Measurements from ENCODE around the gene VGLL1. TPM values are rescaled to one million over a fixed set of nuclear protein-coding genes. Genes with fewer than 3 reads are reported as not detected.

The VGLL1 gene
- total and polyA plus RNA-seq, 4 donors = not detected

- TF ChIP-seq ZBTB33 (IDR thresholded peaks at IDR 0.05) (no peak), FOXA2 (IDR thresholded peaks at IDR 0.05) (no peak), FOXA1 (IDR thresholded peaks at IDR 0.05) (no peak), HNF4A (conservative IDR thresholded peaks at IDR 0.05) (no peak)
Observed at GRCh38 chrX:136589966-136590365, 58.0 kb downstream of the VGLL1 start (continued).

GRCh38 chrX:136597356-136597755 lies 65.3 kb downstream of the VGLL1 start:
- H3K4me3 ChIP-seq (ENCODE audit: low read depth in 1 of 3, low read length in 3 of 3) = no peak overlapping the region
- no peaks in the 10 kb centered on the region for H3K9me3 ChIP-seq (ENCODE audit: control insufficient read depth in 4 of 4, low read length in 3 of 4)
- no peak overlapping the region for H3K27ac ChIP-seq (ENCODE audit: low read depth in 1 of 2, low read length in 2 of 2)
- TF ChIP-seq YY1 (IDR thresholded peaks at IDR 0.05) (no peak), CTCF (IDR thresholded peaks at IDR 0.05; ENCODE audit: low read depth, low read length, missing input control) (no peak), GABPA (IDR thresholded peaks at IDR 0.05 in 1 of 2, conservative IDR thresholded peaks at IDR 0.05 in 1 of 2) (no peak), RAD21 (IDR thresholded peaks at IDR 0.05) (no peak)
- H3K9ac ChIP-seq (ENCODE audit: low read depth in 1 of 2, low read length in 2 of 2) = no peak overlapping the region
- peaks cover 0 to 2% (median 0%) of the 10 kb centered on the region in 4 donors for H3K27me3 ChIP-seq (ENCODE audit: control insufficient read depth in 4 of 4, insufficient read depth in 4 of 4, low read length in 3 of 4)
- 94% methylated on average over 2 of the region's 2 CpGs for WGBS
- DNase-seq (ENCODE audit: low spot score) = no peak
- H3K4me1 ChIP-seq (ENCODE audit: control insufficient read depth in 4 of 4, insufficient read depth in 4 of 4, low read length in 3 of 4) = no peaks in the 10 kb centered on the region
- H3K36me3 ChIP-seq (ENCODE audit: control insufficient read depth in 4 of 4, insufficient read depth in 3 of 4, low read depth in 1 of 4, low read length in 3 of 4) = no peaks in the 10 kb centered on the region

GRCh38 chrX:136597954-136598353 lies 65.9 kb downstream of the VGLL1 start:
- no peaks in the 10 kb centered on the region for H3K36me3 ChIP-seq (ENCODE audit: control insufficient read depth in 4 of 4, insufficient read depth in 3 of 4, low read depth in 1 of 4, low read length in 3 of 4)
- no peak overlapping the region for H3K27ac ChIP-seq (ENCODE audit: low read depth in 1 of 2, low read length in 2 of 2)
- H3K4me1 ChIP-seq (ENCODE audit: control insufficient read depth in 4 of 4, insufficient read depth in 4 of 4, low read length in 3 of 4) = no peaks in the 10 kb centered on the region
- no peak overlapping the region for H3K9ac ChIP-seq (ENCODE audit: low read depth in 1 of 2, low read length in 2 of 2)
- DNase-seq (ENCODE audit: low spot score) = no peak
- no peaks in the 10 kb centered on the region for H3K9me3 ChIP-seq (ENCODE audit: control insufficient read depth in 4 of 4, low read length in 3 of 4)
- H3K4me3 ChIP-seq (ENCODE audit: low read depth in 1 of 3, low read length in 3 of 3) = no peak overlapping the region
- H3K27me3 ChIP-seq (ENCODE audit: control insufficient read depth in 4 of 4, insufficient read depth in 4 of 4, low read length in 3 of 4) = peaks cover 0 to 2% (median 0%) of the 10 kb centered on the region in 4 donors
- TF ChIP-seq EGR1 (IDR thresholded peaks at IDR 0.05; ENCODE audit: low read depth in 2 of 2) = no peak
- no peak for TF ChIP-seq RAD21 (IDR thresholded peaks at IDR 0.05)
- no peak for TF ChIP-seq HNF4A (conservative IDR thresholded peaks at IDR 0.05)
- TF ChIP-seq CTCF (IDR thresholded peaks at IDR 0.05; ENCODE audit: low read depth, low read length, missing input control) = no peak
- no peak for TF ChIP-seq ATF3 (IDR thresholded peaks at IDR 0.05)
- TF ChIP-seq REST (IDR thresholded peaks at IDR 0.05) = no peak
- TF ChIP-seq JUND (IDR thresholded peaks at IDR 0.05) = no peak
- no peak for TF ChIP-seq MAX (IDR thresholded peaks at IDR 0.05)
- TF ChIP-seq ZBTB33 (IDR thresholded peaks at IDR 0.05) = no peak
- TF ChIP-seq RXRA (IDR thresholded peaks at IDR 0.05) = no peak
- TF ChIP-seq FOXA2 (IDR thresholded peaks at IDR 0.05) = no peak
- TF ChIP-seq YY1 (IDR thresholded peaks at IDR 0.05) = no peak
- no peak for TF ChIP-seq FOXA1 (IDR thresholded peaks at IDR 0.05)
- no peak for TF ChIP-seq HNF4G (IDR thresholded peaks at IDR 0.05)
